GM18526 (cell line): ENCODE results near the gene CNOT6L.

Source experiments
- POLR2A ChIP-seq: IDR thresholded peaks from 3 replicates; pipeline ENCODE4 v1.6.1; 2011; ENCODE audit not compliant: insufficient read length; ENCODE audit errors: extremely low read depth

The CNOT6L gene

DNA sequence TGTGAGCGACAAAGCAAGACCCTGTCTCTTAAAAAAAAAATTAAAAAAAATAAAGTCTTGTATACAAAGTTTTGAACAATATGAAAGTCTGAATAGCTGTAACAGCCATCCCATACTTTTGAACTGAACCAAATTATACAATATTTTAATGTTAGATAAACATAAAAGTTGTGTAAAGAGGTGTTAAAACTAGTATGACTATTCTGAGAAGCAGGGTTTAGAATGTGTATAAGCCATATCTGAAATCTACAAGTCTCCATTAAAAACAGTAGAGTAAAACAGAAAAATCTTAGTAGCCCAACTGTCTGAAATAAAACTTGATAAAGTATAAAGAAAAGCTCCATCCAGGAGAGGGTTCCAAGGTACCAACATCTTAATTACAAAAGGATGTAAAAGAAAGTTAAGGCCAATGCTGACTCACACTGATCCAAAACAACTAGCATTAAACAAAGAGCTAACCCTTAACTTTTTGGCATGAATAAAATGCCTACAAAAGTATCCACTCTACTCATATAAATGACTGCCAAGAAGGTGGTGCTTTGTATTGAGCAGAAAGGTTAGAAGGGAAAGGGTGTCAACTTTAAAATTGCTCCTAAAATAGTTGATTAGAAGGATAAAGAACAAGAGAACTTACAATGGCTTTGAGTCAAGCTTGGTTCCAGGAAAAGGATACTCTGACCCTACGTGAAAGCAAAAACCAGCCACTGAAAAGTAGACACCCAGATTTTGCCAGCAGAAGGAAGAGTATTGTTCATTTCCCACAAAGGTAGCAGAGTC, 18.5 kb downstream of the CNOT6L start:
- no peak for TF ChIP-seq POLR2A

DNA sequence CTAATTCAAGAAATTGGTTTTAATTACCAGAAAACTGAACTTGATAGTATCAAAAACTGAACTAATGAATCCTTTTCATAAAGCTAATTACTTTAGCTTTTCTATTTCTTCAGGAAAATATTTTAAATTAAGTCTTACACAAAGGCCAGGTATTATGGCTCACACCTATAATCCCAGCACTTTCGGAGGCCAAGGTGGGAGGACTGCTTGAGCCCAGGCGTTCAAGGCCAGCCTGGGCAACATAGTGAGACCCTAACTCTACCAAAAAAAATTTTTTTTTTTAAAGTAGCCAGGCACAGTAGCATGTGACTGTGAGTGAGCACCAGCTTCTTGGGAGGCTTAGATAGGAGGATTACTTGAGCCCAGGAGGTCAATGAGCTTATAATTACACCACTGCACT, 19.1 kb downstream of the CNOT6L start:
- no peak for TF ChIP-seq POLR2A

DNA sequence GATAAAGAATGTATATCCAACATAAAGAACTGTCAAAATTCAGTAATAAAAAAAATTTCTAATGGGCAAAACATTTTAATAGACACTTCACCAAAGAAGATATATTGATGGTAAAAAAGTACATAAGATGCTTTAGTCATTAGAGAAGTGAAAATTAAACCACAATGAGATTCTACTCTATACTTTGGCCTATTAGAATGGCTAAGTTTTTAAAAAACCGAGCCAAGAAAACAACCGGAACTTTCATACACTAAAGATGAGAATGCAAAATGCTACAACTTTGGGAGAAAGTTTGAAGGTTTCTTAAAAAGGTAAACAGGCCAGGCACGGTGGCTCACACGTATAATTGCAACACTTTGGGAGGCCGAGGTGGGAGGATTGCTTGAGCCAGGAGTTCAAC, 20.8 kb downstream of the CNOT6L start:
- no peak for TF ChIP-seq POLR2A

DNA sequence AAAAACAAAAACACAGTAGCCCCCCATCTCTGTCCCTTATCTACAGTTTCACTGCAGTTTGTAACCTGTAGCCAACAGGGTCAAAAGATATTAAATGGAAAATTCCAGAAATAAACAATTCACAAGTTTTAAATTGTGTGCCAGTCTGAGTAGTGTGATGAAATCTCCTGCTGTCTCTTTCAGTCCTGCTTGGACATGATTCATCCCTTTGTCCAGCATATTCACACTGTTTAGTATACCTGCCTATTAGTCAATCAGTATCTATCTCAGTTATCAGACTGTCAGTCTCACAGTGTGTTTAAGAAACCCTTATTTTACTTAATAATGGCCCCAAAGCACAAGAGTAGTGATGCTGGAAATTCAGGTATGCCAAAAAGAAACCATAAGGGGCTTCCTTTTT, 21.9 kb downstream of the CNOT6L start:
- TF ChIP-seq POLR2A = no peak

DNA sequence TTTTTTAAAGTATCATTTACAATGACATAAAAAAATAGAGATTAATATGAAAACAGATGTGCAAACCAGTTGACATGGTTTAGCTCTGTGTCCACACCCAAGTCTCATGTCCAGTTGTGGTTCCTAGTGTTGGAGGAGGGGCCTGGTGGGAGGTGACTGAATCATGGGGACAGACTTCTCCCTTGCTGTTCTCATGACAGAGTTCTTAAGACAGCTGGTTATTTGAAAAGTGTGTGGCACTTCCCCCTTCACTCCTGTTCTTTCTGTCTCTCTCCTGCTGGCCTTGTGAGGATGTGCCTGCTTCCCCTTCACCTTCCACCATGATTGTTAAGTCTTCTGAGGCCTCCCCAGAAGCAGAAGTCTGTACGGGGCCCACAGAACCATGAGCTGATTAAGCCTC, 23.8 kb downstream of the CNOT6L start:
- TF ChIP-seq POLR2A = no peak

DNA sequence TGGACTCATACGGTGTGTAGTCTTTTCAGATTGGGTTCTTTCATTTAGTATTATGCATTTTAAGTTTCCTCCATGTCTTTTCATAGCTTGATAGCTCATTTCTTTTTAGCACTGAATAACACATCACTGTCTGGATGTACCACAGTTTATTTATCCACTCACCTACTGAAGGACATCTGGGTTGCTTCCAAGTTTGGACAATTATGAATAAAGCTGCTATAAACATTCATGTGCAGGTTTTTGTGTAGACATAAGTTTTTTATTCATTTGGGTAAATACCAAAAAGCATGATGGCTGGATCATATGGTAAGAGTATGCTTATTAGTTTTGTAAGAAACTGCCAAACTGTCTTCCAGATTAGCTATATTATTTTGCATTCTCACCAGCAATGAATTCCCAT, 29.0 kb downstream of the CNOT6L start:
- no peak for TF ChIP-seq POLR2A

DNA sequence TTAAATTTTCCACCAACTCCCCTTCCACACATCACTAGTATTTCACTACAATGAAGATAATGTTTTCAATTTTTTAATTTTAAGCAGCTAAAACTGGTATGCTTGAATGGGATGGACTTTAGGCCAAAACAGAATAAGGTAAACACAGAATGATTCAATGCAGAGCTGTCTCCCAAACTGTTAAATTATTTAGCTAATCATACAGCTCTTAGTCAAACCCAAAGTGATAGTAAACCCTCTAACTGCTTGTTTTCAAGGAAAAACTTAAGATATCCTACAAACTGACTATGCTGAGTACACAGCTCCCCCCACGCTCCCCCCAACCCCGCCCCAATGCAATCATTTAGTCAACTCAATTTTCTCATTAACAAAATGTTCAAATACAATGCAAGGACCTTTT, 30.2 kb downstream of the CNOT6L start:
- TF ChIP-seq POLR2A = no peak

DNA sequence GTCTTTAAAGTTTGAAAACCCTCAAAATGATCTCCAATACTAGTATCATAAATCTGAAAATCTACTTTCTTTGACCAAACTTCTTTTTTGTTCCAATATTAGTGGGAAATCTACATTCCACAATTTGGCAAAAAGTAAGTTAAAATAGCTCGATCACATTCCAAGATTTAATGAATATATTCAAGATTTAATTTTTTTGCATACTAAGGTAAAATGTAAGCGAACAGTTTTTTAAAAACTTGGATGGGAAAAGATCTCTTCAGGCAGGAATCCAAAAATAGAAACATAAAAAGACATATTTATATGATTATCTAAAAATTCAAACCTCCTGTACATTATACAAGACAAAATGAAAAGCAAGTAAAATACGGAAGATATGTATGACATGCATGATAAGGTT, 31.2 kb downstream of the CNOT6L start:
- no peak for TF ChIP-seq POLR2A

DNA sequence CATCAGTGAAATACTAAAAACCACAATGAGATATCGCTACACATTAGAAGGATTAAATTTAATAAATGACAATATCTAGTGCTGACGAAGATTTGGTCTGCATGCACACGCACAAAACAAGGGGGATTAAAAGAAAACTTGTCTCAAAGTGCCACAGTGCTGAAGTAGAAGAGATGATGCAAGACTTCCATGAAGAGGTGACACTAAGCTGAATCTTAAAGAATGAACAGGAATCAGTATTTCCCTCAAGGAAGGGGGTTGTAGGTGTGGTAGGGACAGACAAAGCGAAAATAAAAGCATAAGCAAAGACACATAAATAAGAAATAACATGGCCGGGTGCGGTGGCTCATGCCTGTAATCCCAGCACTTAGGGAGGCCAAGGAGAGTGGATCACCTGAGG, 33.5 kb downstream of the CNOT6L start:
- TF ChIP-seq POLR2A = no peak

DNA sequence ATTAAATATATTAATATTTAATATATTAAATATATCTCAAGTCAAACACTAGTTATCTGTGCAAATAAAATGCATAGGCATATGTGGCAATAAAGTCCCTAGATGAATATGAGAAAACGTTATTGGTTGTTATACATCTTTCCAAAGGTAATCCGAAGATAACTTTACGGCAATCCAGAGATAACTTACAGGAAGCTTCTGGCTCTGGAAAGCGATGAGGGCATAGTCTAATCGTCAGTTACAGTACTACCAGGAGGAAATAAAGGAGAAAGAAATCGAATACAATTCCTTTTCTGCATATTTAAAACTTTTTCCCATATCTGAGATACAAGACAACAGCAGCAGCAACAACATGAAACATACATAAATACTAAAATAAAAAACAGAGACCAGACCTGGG, 35.3 kb downstream of the CNOT6L start:
- TF ChIP-seq POLR2A = no peak

DNA sequence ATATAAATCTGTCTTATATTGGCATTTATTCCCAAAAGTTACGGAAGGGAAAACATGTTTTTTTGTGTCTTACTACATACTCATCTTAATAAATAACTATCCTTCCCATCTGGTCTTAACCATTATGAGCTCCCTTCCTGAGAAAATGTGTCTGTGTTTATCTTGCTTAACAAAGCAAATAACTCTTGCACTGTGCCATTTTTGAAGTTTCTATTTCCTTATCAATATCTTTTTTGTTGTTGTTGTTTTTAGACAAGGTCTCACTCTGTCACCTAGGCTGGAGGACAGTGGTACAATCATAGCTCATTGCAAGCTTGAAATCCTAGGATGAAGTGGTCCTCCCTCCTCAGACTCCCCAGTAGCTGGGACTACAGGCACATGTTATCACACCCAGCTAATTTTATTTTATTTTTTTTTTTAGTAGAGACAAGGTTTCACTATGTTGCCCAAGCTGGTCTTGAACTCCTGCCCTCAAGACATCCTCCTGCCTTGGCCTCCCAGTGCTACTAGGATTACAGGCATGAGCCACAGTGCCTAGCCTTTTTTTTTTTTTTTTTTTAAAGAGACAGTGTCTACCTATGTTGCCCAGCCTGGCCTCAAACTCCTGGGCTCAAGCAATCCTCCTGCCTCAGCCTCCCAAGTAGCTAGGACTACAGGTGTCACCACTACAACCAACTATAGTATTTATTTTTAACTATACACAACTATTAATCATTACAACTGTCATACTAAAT, 36.9 kb downstream of the CNOT6L start:
- TF ChIP-seq POLR2A = no peak

DNA sequence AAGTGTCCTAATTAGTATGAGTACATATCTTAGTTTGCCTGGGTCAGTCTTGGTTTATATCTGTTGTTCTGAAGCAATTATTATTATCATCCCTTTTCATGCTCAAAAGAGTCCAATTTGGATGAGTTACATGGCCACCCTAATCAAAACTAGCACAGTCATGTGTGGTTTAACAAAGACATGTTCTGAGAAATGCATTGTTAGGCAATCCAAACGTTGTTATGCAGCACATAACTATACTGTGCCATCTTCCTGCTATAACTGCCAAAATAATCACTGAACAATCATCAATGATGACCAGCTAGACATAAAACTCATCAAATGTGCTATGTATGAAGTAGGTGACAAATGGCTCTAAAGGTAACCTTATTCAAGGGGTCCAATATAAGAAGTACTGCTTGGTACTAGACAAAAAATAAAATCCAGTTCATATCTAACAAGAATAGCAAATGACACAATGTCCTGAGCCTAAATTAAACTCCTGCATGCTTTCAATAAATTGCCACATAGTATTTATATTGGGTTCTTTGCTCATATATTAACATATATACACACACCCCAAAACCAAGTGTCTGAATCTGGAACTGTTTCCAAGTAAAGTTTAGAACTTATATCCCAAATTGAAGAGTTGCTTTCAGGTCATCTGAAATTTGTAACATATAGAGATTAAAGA, 41.9 kb downstream of the CNOT6L start:
- no peak for TF ChIP-seq POLR2A

DNA sequence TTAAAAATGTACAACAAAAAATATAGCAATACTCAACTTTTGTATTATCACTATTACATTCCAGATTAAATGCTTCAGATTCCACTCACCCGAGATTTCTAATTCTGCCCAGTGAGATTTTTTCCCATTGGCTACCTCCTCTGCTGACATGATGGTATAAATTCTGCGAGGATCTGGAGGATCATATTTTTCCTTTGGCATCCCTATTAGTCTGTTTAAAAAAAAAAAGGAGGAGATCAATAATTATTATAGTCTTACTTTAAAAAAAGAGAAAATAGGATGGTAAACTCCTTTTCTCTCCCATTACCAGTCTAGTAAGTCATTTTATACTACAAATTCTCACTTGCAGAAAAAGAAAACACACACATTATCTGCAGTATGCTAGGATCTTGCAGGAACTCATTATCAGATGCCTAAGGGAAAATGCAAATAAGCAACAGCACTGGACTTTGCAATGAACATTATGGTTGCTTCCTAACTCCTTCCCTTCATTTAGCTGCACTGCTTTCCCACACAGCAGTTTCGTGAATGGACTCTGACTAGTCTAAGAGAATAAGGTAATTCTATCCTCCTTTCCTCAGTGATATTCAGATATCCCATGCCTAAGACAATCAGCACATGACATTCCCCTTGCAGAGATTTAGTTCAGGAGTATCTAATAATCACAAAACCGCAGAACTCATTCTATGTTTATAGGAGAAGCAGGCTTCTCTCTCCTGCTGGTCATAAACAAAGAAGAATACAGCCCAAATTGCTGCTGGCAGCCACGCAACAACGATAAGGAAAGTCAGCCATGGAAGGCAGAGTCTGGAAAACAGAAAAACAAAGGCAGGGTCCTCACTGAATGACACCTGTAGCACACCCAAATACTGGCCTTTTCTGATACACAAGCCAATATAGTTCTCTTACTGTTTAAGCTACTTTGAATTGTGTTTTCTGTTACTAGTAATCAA, 42.7 kb downstream of the CNOT6L start:
- TF ChIP-seq POLR2A = no peak

DNA sequence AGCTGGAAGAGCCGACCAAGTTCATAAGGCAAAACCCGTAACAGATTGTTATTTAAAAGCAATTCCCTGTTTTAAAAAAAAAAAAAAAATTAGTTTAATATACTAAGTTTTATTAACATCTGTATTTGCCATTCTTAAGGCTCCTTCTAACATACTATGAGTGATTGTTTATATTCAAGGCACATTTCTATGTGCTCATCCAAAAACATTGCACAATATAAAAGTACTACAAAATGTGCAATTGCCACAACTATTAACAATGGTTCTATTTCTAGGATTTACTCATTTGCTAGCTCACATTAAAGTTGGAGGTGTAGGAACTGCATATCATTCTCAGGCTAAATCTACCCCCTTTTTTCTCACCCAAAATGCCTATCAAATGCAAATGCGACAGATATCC, 46.1 kb downstream of the CNOT6L start:
- no peak for TF ChIP-seq POLR2A

DNA sequence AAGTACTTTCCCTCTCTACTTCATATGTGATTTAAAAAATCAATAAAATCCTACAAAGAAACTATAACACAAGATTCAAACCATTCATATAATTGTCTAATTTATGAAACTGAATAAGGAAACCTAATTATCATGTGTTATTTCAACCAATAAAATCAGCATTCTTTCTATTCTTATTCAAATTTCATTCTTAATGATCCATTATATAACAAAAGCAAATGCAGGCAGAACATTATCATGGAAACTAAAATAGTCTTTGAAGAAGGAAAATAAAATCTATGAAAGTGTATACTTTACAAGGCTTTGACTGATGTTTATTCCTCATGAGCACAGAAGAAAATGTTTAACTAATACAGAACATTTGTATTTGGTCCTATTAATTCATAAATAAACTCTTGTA, 47.6 kb downstream of the CNOT6L start:
- TF ChIP-seq POLR2A = no peak
